Spleen (tissue), 11 donors: Measurements from ENCODE around the gene SPDL1. TPM values are rescaled to one million over a fixed set of nuclear protein-coding genes. Genes with fewer than 3 reads are reported as not detected.
A peak's percentile ranks its signal among the peaks of the same experiment; 100 is the strongest.

Source experiments
- DNase-seq: peaks from one replicate; pipeline ENCODE4 v3.0.0-alpha.2; 2020
- H3K27ac ChIP-seq, 8 donors: fragments of 200-600 bp; sonication (generic) in 7 of 8; 1 replicate in 4 of 8; 2 replicates in 4 of 8; pipeline versions ENCODE4 v1.5.0 to v1.8.0; 2016 to 2021; ENCODE audit warnings: inconsistent platforms in 4 of 8, mild to moderate bottlenecking in 4 of 8, moderate library complexity in 1 of 8
- H3K27me3 ChIP-seq, 7 donors: fragments of 200-600 bp; sonication (generic) in 6 of 7; replicated peaks in 1 of 7; 1 replicate in 4 of 7; 2 replicates in 3 of 7; pipeline versions ENCODE4 v1.5.0 to v1.8.0; 2016 to 2021; ENCODE audit warnings: inconsistent platforms in 3 of 7, mild to moderate bottlenecking in 1 of 7
- H3K36me3 ChIP-seq, 6 donors: fragments of 200-600 bp; sonication (generic) in 5 of 6; 1 replicate in 4 of 6; 2 replicates in 2 of 6; pipeline versions ENCODE4 v1.5.0 to v1.8.0; 2016 to 2021; ENCODE audit warnings: inconsistent platforms in 2 of 6
- H3K4me1 ChIP-seq, 6 donors: fragments of 200-600 bp; sonication (generic) in 5 of 6; 1 replicate in 3 of 6; 2 replicates in 3 of 6; pipeline versions ENCODE4 v1.5.0 to v1.8.0; 2016 to 2021; ENCODE audit warnings: inconsistent platforms in 3 of 6
- H3K4me3 ChIP-seq, 8 donors: fragments of 200-600 bp; sonication (generic) in 7 of 8; 1 replicate in 4 of 8; 2 replicates in 4 of 8; pipeline versions ENCODE4 v1.5.0 to v1.8.0; 2016 to 2021; ENCODE audit warnings: inconsistent platforms in 4 of 8, mild to moderate bottlenecking in 4 of 8, moderate library complexity in 2 of 8
- H3K9me3 ChIP-seq, 8 donors: fragments of 200-600 bp; sonication (generic) in 7 of 8; 1 replicate in 4 of 8; 2 replicates in 4 of 8; pipeline versions ENCODE4 v1.5.0 to v1.8.0; 2016 to 2021; ENCODE audit warnings: inconsistent platforms in 4 of 8
- CTCF ChIP-seq, 11 experiments: fragments of 200-600 bp in 7 of 11; fragments of 450-650 bp in 4 of 11; sonication (generic) in 4 of 11; IDR thresholded peaks in 8 of 11; conservative IDR thresholded peaks in 3 of 11; 1 replicate in 7 of 11; 2 replicates in 4 of 11; pipeline versions ENCODE4 v1.4.0 to v1.8.0; 2016 to 2021; ENCODE audit warnings: antibody characterized with exemption in 11 of 11, inconsistent platforms in 4 of 11, mild to moderate bottlenecking in 1 of 11
- POLR2A ChIP-seq, 3 donors: fragments of 450-650 bp; IDR thresholded peaks; one replicate each; pipeline ENCODE4 v1.5.1; 2017; ENCODE audit warnings: antibody characterized with exemption in 3 of 3, mild to moderate bottlenecking in 1 of 3
- POLR2AphosphoS5 ChIP-seq, 3 donors: sonication (generic); formaldehyde crosslinking; IDR thresholded peaks; one replicate each; pipeline ENCODE4 v1.5.1; 2017; ENCODE audit warnings: antibody characterized with exemption in 3 of 3
- WGBS, 5 donors: extraction: QIAGEN DNeasy Blood & Tissue Kit in 3 of 5; methylation state at CpG; one replicate each; pipeline versions ENCODE4 v1.1.5 to v1.1.7; 2013 to 2018; 5-methylcytosine and 5-hydroxymethylcytosine counted together
- intact Hi-C: fragments of 100-400 bp; cut with DNase I; formaldehyde crosslinking; loops from one replicate; pipeline ENCODE4 v1.15.0; 2023; ENCODE audit warnings: low total_unique reads
- polyA plus RNA-seq, 3 donors: library from polyadenylated mRNA; stranded (reverse); fragments of 200-250 nt; gene quantifications; one replicate each; pipeline ENCODE4 v1.2.1, GENCODE V29; 2013
- total RNA-seq, 7 donors: library from RNA; depleted of rRNA in 3 of 7; stranded (reverse); fragments of >200 nt in 3 of 7; fragmentation: NEBNext Ultra II Directional in 4 of 7; extraction: Animal tissue kit (Norgen Biotek cat#: 25700) in 4 of 7; gene quantifications; one replicate each; pipeline versions ENCODE4 v1.1.0 to v1.2.1, GENCODE V29; 2016 to 2021
- donor health status: healthy with polysubstance abuse.
- donor health status: DM: no; HTN: no; CAD: no; lungs with moderate emphysema.
- donor health status: DM: no; HTN: no; CAD: no.
- donor health status: Bipolar disorder and iron deficiency.
- donor health status: healthy.
- donor health status: DM: no; HTN: no; CAD: no.
- donor health status: DM: yes; HTN: yes; CAD: no.

The SPDL1 gene
- total and polyA plus RNA-seq, 10 donors = 5.2 to 15.7 (median 10.3) TPM

DNA sequence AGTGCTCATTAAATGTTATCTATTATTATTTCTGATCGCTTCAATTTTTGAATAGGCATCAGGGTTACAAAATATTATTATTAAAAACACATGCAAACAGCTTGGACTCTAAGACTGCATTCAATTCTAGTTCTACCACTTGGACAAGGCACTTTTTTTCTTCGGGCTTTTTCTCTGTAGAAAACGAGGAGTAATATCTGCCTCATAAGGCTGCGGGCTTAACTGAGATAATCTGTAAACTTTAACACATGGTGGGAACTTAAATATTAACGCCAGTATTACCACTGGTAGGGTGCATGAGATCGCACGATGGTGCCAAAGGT is 511 bp upstream of the SPDL1 start:
- Histone ChIP-seq H3K27ac (peak overlapping the region in 7 of 8 donors; percentile 51 to 85 (median 83)), H3K36me3 (no peaks in the 10 kb centered on the region), H3K9me3 (no peaks in the 10 kb centered on the region), H3K4me3 (peak overlapping the region; percentile 55 to 89 (median 74)), H3K27me3 (no peaks in the 10 kb centered on the region), H3K4me1 (peaks cover 0 to 31% (median 19%) of the 10 kb centered on the region in 6 donors)
- no peak for TF ChIP-seq CTCF (IDR thresholded peaks at IDR 0.05 in 8 of 11, conservative IDR thresholded peaks at IDR 0.05 in 3 of 11)
- TF ChIP-seq POLR2AphosphoS5 (IDR thresholded peaks at IDR 0.05) = no peak
- TF ChIP-seq POLR2A (IDR thresholded peaks at IDR 0.05) = no peak
- 5 to 9% (median 6%) methylated on average over 7 of the region's 7 CpGs for WGBS, 5 donors
- intact Hi-C loops = loop anchor here (10.0 kb wide), 2 partner anchors 598 to 908 kb away; no protein-coding TSS in a partner anchor
- DNase-seq = no peak

- peaks cover 0 to 19% (median 12%) of the 10 kb centered on the region in 6 donors for H3K36me3 ChIP-seq
- H3K4me1 ChIP-seq = peaks cover 0 to 31% (median 19%) of the 10 kb centered on the region in 6 donors
- intact Hi-C loops = loop anchor here (10.0 kb wide), 2 partner anchors 600 to 910 kb away; no protein-coding TSS in a partner anchor
- peak overlapping the region in 5 of 8 donors; percentile 72 to 89 (median 75) for H3K4me3 ChIP-seq
- TF ChIP-seq POLR2AphosphoS5 (IDR thresholded peaks at IDR 0.05) = no peak
- no peak for TF ChIP-seq CTCF (IDR thresholded peaks at IDR 0.05 in 8 of 11, conservative IDR thresholded peaks at IDR 0.05 in 3 of 11)
- no peak for TF ChIP-seq POLR2A (IDR thresholded peaks at IDR 0.05)
- no peak for DNase-seq
- H3K9me3 ChIP-seq = no peaks in the 10 kb centered on the region
- H3K27me3 ChIP-seq = no peaks in the 10 kb centered on the region
- WGBS, 5 donors = 73 to 81% (median 78%) methylated on average over 3 to 5 of the region's 5 CpGs
- H3K27ac ChIP-seq = no peak overlapping the region
Observed at GRCh38 chr5:169584998-169585451, 1.5 kb downstream of the SPDL1 start.

GRCh38 chr5:169590602-169591001 is 7.0 kb downstream of the SPDL1 start:
- Histone ChIP-seq H3K9me3 (no peaks in the 10 kb centered on the region), H3K27ac (no peak overlapping the region), H3K4me3 (no peak overlapping the region), H3K36me3 (peaks cover 2 to 75% (median 50%) of the 10 kb centered on the region in 6 donors), H3K4me1 (peaks cover 0 to 3% (median 0%) of the 10 kb centered on the region in 6 donors), H3K27me3 (no peaks in the 10 kb centered on the region)
- TF ChIP-seq CTCF (IDR thresholded peaks at IDR 0.05 in 8 of 11, conservative IDR thresholded peaks at IDR 0.05 in 3 of 11) (no peak), POLR2A (IDR thresholded peaks at IDR 0.05) (no peak), POLR2AphosphoS5 (IDR thresholded peaks at IDR 0.05) (no peak)
- DNase-seq = no peak
- 93 to 96% (median 96%) methylated on average over 3 of the region's 3 CpGs for WGBS, 5 donors
- intact Hi-C loops = no loop called here

- H3K9me3 ChIP-seq = no peaks in the 10 kb centered on the region
- peaks cover 2 to 85% (median 59%) of the 10 kb centered on the region in 6 donors for H3K36me3 ChIP-seq
- H3K4me1 ChIP-seq = no peaks in the 10 kb centered on the region
- intact Hi-C loops = no loop called here
- H3K27me3 ChIP-seq = no peaks in the 10 kb centered on the region
- TF ChIP-seq CTCF (IDR thresholded peaks at IDR 0.05 in 8 of 11, conservative IDR thresholded peaks at IDR 0.05 in 3 of 11) (no peak), POLR2AphosphoS5 (IDR thresholded peaks at IDR 0.05) (no peak), POLR2A (IDR thresholded peaks at IDR 0.05) (no peak)
- no peak for DNase-seq
- no peak overlapping the region for H3K4me3 ChIP-seq
- no peak overlapping the region for H3K27ac ChIP-seq
- WGBS, 5 donors = 0 to 63% (median 0%) methylated on average over 1 of the region's 1 CpG
Observed at GRCh38 chr5:169591636-169592035, 8.1 kb downstream of the SPDL1 start.
